ENCODE measurements around the gene FBXO17. TPM values are rescaled to one million over a fixed set of nuclear protein-coding genes. Genes with fewer than 3 reads are reported as not detected.

The FBXO17 gene
- total and polyA plus RNA-seq, 2 donors (not counting 3 experiments of a cell fraction or from before 2014, with no cell fraction given): 21.8 to 23.8 TPM

GRCh38 chr19:38892841-38893240 lies 82.7 kb downstream of the FBXO17 start:
- no peak for TF ChIP-seq CTCF (IDR thresholded peaks at IDR 0.05; ENCODE audit: extremely low read depth in 1 of 2, insufficient read depth in 1 of 2, low read depth in 1 of 2, low read length in 2 of 2)
- BruUV-seq (replicated peaks): no TSS peak
- CTCF ChIA-PET: no interaction called here
- no peaks in the 10 kb centered on the region for H3K27me3 ChIP-seq (ENCODE audit: control insufficient read depth in 2 of 2, insufficient read depth in 2 of 2, low read length in 2 of 2)
- no peak for DNase-seq (ENCODE audit: low read depth, low spot score)
- dilution Hi-C loops (cut with MboI; ENCODE audit: extremely low pct_ligation_motif_present, low sequenced_read_pairs) (no loop called here), intact Hi-C loops (cut with micrococcal nuclease) (no loop called here)
- H3K27ac ChIP-seq (ENCODE audit: insufficient read depth, low read depth, low read length): no peak overlapping the region
- no peaks in the 10 kb centered on the region for H4K20me1 ChIP-seq (replicated peaks; ENCODE audit: control insufficient read depth, extremely low read depth, insufficient read depth, low read length)
- POLR2A ChIA-PET: no interaction called here
- no peaks in the 10 kb centered on the region for H3K9me1 ChIP-seq (replicated peaks; ENCODE audit: control insufficient read depth, extremely low read depth, insufficient read depth, low read length)
- no peak overlapping the region for H2AFZ ChIP-seq (ENCODE audit: low read depth, low read length)
- H3K4me3 ChIP-seq (replicated peaks in 1 of 3; ENCODE audit: insufficient read depth in 1 of 3, low read depth in 1 of 3, low read length in 3 of 3): no peak overlapping the region
- no peak for FAIRE-seq
- H3K79me2 ChIP-seq (ENCODE audit: control insufficient read depth, insufficient read depth, low read length): no peaks in the 10 kb centered on the region
- no peak overlapping the region for H3K9ac ChIP-seq (replicated peaks; ENCODE audit: extremely low read depth, insufficient read depth, low read length)
- H3K9me3 ChIP-seq (replicated peaks; ENCODE audit: control insufficient read depth, insufficient read depth, low read length): no peaks in the 10 kb centered on the region
- no peaks in the 10 kb centered on the region for H3K4me1 ChIP-seq (ENCODE audit: control insufficient read depth, extremely low read depth, insufficient read depth, low read length)
- no peak overlapping the region for H3K4me2 ChIP-seq (ENCODE audit: insufficient read depth, low read length)
- peaks cover 2 to 17% of the 10 kb centered on the region in 2 experiments for H3K36me3 ChIP-seq (ENCODE audit: control insufficient read depth in 2 of 2, extremely low read depth in 1 of 2, insufficient read depth in 2 of 2, low read length in 2 of 2)

GRCh38 chr19:38891771-38892170 lies 83.8 kb downstream of the FBXO17 start:
- BruUV-seq (replicated peaks): no TSS peak
- Histone ChIP-seq H3K9ac (replicated peaks; ENCODE audit: extremely low read depth, insufficient read depth, low read length) (no peak overlapping the region), H3K4me1 (ENCODE audit: control insufficient read depth, extremely low read depth, insufficient read depth, low read length) (no peaks in the 10 kb centered on the region), H2AFZ (ENCODE audit: low read depth, low read length) (no peak overlapping the region), H3K79me2 (ENCODE audit: control insufficient read depth, insufficient read depth, low read length) (no peaks in the 10 kb centered on the region), H3K36me3 (ENCODE audit: control insufficient read depth in 2 of 2, extremely low read depth in 1 of 2, insufficient read depth in 2 of 2, low read length in 2 of 2) (peaks cover 2 to 17% of the 10 kb centered on the region in 2 experiments), H3K4me2 (ENCODE audit: insufficient read depth, low read length) (no peak overlapping the region), H3K27ac (ENCODE audit: insufficient read depth, low read depth, low read length) (no peak overlapping the region), H3K9me3 (replicated peaks; ENCODE audit: control insufficient read depth, insufficient read depth, low read length) (no peaks in the 10 kb centered on the region), H3K9me1 (replicated peaks; ENCODE audit: control insufficient read depth, extremely low read depth, insufficient read depth, low read length) (no peaks in the 10 kb centered on the region), H3K27me3 (ENCODE audit: control insufficient read depth in 2 of 2, insufficient read depth in 2 of 2, low read length in 2 of 2) (no peaks in the 10 kb centered on the region), H4K20me1 (replicated peaks; ENCODE audit: control insufficient read depth, extremely low read depth, insufficient read depth, low read length) (no peaks in the 10 kb centered on the region), H3K4me3 (replicated peaks in 1 of 3; ENCODE audit: insufficient read depth in 1 of 3, low read depth in 1 of 3, low read length in 3 of 3) (no peak overlapping the region)
- DNase-seq (ENCODE audit: low read depth, low spot score) (no peak), FAIRE-seq (no peak)
- intact Hi-C loops (cut with micrococcal nuclease) (no loop called here), dilution Hi-C loops (cut with MboI; ENCODE audit: extremely low pct_ligation_motif_present, low sequenced_read_pairs) (no loop called here)
- TF ChIP-seq POLR2A (IDR thresholded peaks at IDR 0.05; ENCODE audit: low read depth, low read length) (no peak), EZH2 (IDR thresholded peaks at IDR 0.05; ENCODE audit: borderline replicate concordance, low read depth, low read length, severe bottlenecking) (no peak), POLR2AphosphoS5 (IDR thresholded peaks at IDR 0.05; ENCODE audit: insufficient read depth, low read depth, low read length) (no peak), GATA2 (IDR thresholded peaks at IDR 0.05; ENCODE audit: insufficient read depth, insufficient read length, low read depth, low read length) (no peak), CTCF (IDR thresholded peaks at IDR 0.05; ENCODE audit: extremely low read depth in 1 of 2, insufficient read depth in 1 of 2, low read depth in 1 of 2, low read length in 2 of 2) (no peak), MYC (IDR thresholded peaks at IDR 0.05; ENCODE audit: low read depth, low read length) (no peak), MAX (IDR thresholded peaks at IDR 0.05; ENCODE audit: insufficient read depth, insufficient read length) (no peak), JUN (IDR thresholded peaks at IDR 0.05; ENCODE audit: borderline replicate concordance, insufficient read depth, insufficient read length, low read depth) (no peak), FOS (IDR thresholded peaks at IDR 0.05; ENCODE audit: borderline replicate concordance, insufficient read depth, low read length) (no peak)
- ChIA-PET POLR2A (no interaction called here), CTCF (no interaction called here)

Measured in endothelial cell of umbilical vein (primary cell).